ENCODE results near the gene SPSB3. TPM values are rescaled to one million over a fixed set of nuclear protein-coding genes. Genes with fewer than 3 reads are reported as not detected.

SPSB3 gene
- total and polyA plus RNA-seq, 2 of the 13 experiments (the other 11 are each of a cell fraction or from before 2014, with no cell fraction given): 13.2 to 21.9 TPM

- in situ Hi-C loops (cut with HindIII; ENCODE audit: extremely low pct_ligation_motif_present, low pct_unique_long_range_greater_than_20kb): no loop called here
- CTCF ChIA-PET (ENCODE audit: low intra/inter-chr PET ratio, low total read pairs): no interaction called here
- ATAC-seq: no peak
Measured at GRCh38 chr16:1766701-1767100, 15.7 kb downstream of the SPSB3 start.

More at GRCh38 chr16:1766701-1767100, 15.7 kb downstream of the SPSB3 start:
- Histone ChIP-seq H4K20me1 (ENCODE audit: insufficient read depth, low read length) (no peaks in the 10 kb centered on the region), H3K36me3 (replicated peaks in 1 of 2; ENCODE audit: control insufficient read depth in 1 of 2, insufficient read depth in 2 of 2, low read length in 2 of 2) (peaks cover 20 to 39% of the 10 kb centered on the region in 2 experiments; a peak in 4 of 5 replicates), H3K27me3 (ENCODE audit: control insufficient read depth in 1 of 2, insufficient read depth in 2 of 2, low read length in 2 of 2) (no peaks in the 10 kb centered on the region), H3K4me3 (replicated peaks in 1 of 3; ENCODE audit: insufficient read depth in 1 of 3, low read depth in 2 of 3, low read length in 3 of 3) (no peak overlapping the region), H3K27ac (ENCODE audit: extremely low read length, insufficient read depth, low read length) (no peak overlapping the region), H3K9me3 (ENCODE audit: low read length) (no peaks in the 10 kb centered on the region), H3K4me1 (ENCODE audit: insufficient read depth, low read length) (no peaks in the 10 kb centered on the region), H3K9ac (ENCODE audit: insufficient read depth, low read depth, low read length) (no peak overlapping the region), H3K4me2 (ENCODE audit: low read depth, low read length) (no peak overlapping the region), H2AFZ (ENCODE audit: low read length) (no peak overlapping the region), H3K79me2 (ENCODE audit: insufficient read depth, low read length) (peaks cover under 1% of the 10 kb centered on the region)
- DNase-seq (ENCODE audit: low spot score) (no peak), FAIRE-seq (no peak)
- TF ChIP-seq ZNF142 (CRISPR knock-in tag; IDR thresholded peaks at IDR 0.05) (no peak), AHR (CRISPR knock-in tag; IDR thresholded peaks at IDR 0.05) (no peak), PCBP2 (optimal IDR thresholded peaks at IDR 0.05; ENCODE audit: low read depth, low read length, poor library complexity, severe bottlenecking) (no peak), SSRP1 (CRISPR knock-in tag; IDR thresholded peaks at IDR 0.05) (no peak), ZNF670 (CRISPR knock-in tag; IDR thresholded peaks at IDR 0.05; ENCODE audit: borderline replicate concordance) (no peak), ZFYVE20 (CRISPR knock-in tag; IDR thresholded peaks at IDR 0.05; ENCODE audit: borderline replicate concordance, low read depth) (no peak), THYN1 (CRISPR knock-in tag; IDR thresholded peaks at IDR 0.05; ENCODE audit: borderline replicate concordance, low read depth) (no peak), ZNF724P (CRISPR knock-in tag; IDR thresholded peaks at IDR 0.05; ENCODE audit: borderline replicate concordance) (no peak), SRSF9 (IDR thresholded peaks at IDR 0.05; ENCODE audit: borderline replicate concordance, insufficient read depth, low read depth, low read length, poor library complexity, severe bottlenecking) (no peak), NFIB (CRISPR knock-in tag; IDR thresholded peaks at IDR 0.05; ENCODE audit: borderline replicate concordance) (no peak), SMAD9 (CRISPR knock-in tag; IDR thresholded peaks at IDR 0.05) (no peak), ZNF678 (CRISPR knock-in tag; IDR thresholded peaks at IDR 0.05) (no peak)
- POLR2A ChIA-PET: no interaction called here
- no TSS peak for BruUV-seq (replicated peaks)
- intact Hi-C loops (cut with micrococcal nuclease; ENCODE audit: unreplicated experiment): no loop called here
- WGBS (ENCODE audit: low lambda C conversion rate): 87% methylated on average over 3 of the region's 18 CpGs

All from HepG2 (cell line).